Esophagus squamous epithelium (tissue), 4 donors: ENCODE measurements around the gene PTOV1.

Source experiments
- POLR2A ChIP-seq, 4 donors: fragments of 450-650 bp; IDR thresholded peaks; one replicate each; pipeline ENCODE4 v1.6.1; 2017; ENCODE audit warnings: antibody characterized with exemption in 4 of 4, mild to moderate bottlenecking in 4 of 4, moderate library complexity in 3 of 4
- TF ChIP-seq, protein P1 (sequence below), 6 experiments: fragments of 450-650 bp in 4 of 6; fragments of 200-600 bp in 2 of 6; sonication (generic) in 2 of 6; IDR thresholded peaks; one replicate each; pipeline ENCODE4 v1.5.1; 2016 to 2019; ENCODE audit warnings: antibody characterized with exemption in 6 of 6, mild to moderate bottlenecking in 4 of 6, moderate library complexity in 4 of 6

DNA sequence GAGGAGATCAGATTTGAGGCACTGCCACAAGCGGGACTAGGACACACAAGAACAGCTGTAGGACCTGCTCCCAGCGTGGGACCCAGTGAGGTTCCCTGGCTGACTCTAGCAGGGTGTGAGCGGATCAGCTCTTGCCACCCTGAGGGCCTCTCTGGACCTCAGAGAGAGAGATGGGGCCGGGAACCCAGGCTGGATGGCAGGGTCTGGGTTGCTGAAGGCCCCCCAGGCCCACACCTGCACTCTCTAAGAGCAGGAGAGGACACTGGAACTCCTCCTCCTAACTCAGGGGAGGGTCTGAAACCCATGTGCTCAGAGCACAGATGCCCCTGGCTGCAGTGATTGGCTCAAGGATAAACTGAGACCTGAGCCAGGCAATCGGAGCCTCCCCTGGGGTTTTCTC, 59.2 kb downstream of the PTOV1 start:
- TF ChIP-seq, protein P1, sequence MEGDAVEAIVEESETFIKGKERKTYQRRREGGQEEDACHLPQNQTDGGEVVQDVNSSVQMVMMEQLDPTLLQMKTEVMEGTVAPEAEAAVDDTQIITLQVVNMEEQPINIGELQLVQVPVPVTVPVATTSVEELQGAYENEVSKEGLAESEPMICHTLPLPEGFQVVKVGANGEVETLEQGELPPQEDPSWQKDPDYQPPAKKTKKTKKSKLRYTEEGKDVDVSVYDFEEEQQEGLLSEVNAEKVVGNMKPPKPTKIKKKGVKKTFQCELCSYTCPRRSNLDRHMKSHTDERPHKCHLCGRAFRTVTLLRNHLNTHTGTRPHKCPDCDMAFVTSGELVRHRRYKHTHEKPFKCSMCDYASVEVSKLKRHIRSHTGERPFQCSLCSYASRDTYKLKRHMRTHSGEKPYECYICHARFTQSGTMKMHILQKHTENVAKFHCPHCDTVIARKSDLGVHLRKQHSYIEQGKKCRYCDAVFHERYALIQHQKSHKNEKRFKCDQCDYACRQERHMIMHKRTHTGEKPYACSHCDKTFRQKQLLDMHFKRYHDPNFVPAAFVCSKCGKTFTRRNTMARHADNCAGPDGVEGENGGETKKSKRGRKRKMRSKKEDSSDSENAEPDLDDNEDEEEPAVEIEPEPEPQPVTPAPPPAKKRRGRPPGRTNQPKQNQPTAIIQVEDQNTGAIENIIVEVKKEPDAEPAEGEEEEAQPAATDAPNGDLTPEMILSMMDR (IDR thresholded peaks at IDR 0.05) = no peak
- no peak for TF ChIP-seq POLR2A (IDR thresholded peaks at IDR 0.05)
